HG03558 (cell line): ENCODE results near the gene LTA.
"Not testable (repeated sequence)": the region's sequence is repeated elsewhere in the genome, so short reads cannot be mapped to it uniquely, and the experiment has no call there.

Experiments used
- ATAC-seq: cut with Tn5 transposase; IDR thresholded peaks from one replicate; pipeline ENCODE4 v1.9.1; 2021; ENCODE audit warnings: moderate number of reproducible peaks; ENCODE audit not compliant: unreplicated experiment; ENCODE audit errors: extremely low read depth

Gene LTA

GRCh38 chr6:31582230-31582643 lies 10.1 kb downstream of the LTA start, which contains the start of gene LTB:
Gene LTB, minus strand, starts transcription at chr6:31582424. Its CDS starts 7 bp downstream, at chr6:31582417.
- no peak for ATAC-seq

- no peak for ATAC-seq
Observed at GRCh38 chr6:31585491-31585890, 13.4 kb downstream of the LTA start.

- no peak for ATAC-seq
Observed at GRCh38 chr6:31586008-31586407, 13.9 kb downstream of the LTA start, which contains the start of gene LST1. Gene LST1, plus strand, starts transcription at chr6:31586277. Its CDS starts 1,023 bp downstream, at chr6:31587300.

- ATAC-seq: no peak
Observed at GRCh38 chr6:31586599-31587281, 14.7 kb downstream of the LTA start.

- ATAC-seq: no peak
Observed at GRCh38 chr6:31587791-31588777, 16.0 kb downstream of the LTA start.

- no peak for ATAC-seq
Observed at GRCh38 chr6:31588871-31589650, 17.0 kb downstream of the LTA start.

- ATAC-seq: not testable (repeated sequence)
Observed at GRCh38 chr6:31590691-31591090, 18.6 kb downstream of the LTA start.

GRCh38 chr6:31592396-31592771 lies 20.3 kb downstream of the LTA start:
- no peak for ATAC-seq

- no peak for ATAC-seq
Observed at GRCh38 chr6:31597006-31597405, 24.9 kb downstream of the LTA start.

- ATAC-seq: no peak
Observed at GRCh38 chr6:31607317-31607716, 35.2 kb downstream of the LTA start.

- no peak for ATAC-seq
Observed at GRCh38 chr6:31609519-31610406, 37.7 kb downstream of the LTA start.

- no peak for ATAC-seq
Observed at GRCh38 chr6:31610968-31611367, 38.9 kb downstream of the LTA start.

- ATAC-seq: no peak
Observed at GRCh38 chr6:31614075-31614619, 42.1 kb downstream of the LTA start.

GRCh38 chr6:31614684-31615578 lies 42.8 kb downstream of the LTA start, which contains the start of gene AIF1:
Gene AIF1, plus strand, starts transcription at chr6:31615234. Its CDS starts 96 bp downstream, at chr6:31615330.
- ATAC-seq: no peak

- ATAC-seq: no peak
Observed at GRCh38 chr6:31615748-31616147, 43.7 kb downstream of the LTA start.

GRCh38 chr6:31617010-31617409 lies 44.9 kb downstream of the LTA start:
- ATAC-seq: no peak

- peak; percentile 68 for ATAC-seq
Observed at GRCh38 chr6:31619805-31620585, 47.9 kb downstream of the LTA start.
